Liver (tissue), 9 donors: ENCODE measurements around the gene C8B. TPM values are rescaled to one million over a fixed set of nuclear protein-coding genes. Genes with fewer than 3 reads are reported as not detected.

Source experiments
- DNase-seq: peaks from one replicate; pipeline ENCODE4 v3.0.0-alpha.2; 2017; ENCODE audit warnings: low spot score
- H3K27ac ChIP-seq, 2 donors: one replicate each; pipeline ENCODE4 v1.7.0; 2013; ENCODE audit warnings: inconsistent platforms in 2 of 2, low read length in 2 of 2, control low read depth in 1 of 2, low read depth in 1 of 2, mild to moderate bottlenecking in 1 of 2
- H3K27me3 ChIP-seq, 4 donors: one replicate each; pipeline versions ENCODE4 v1.6.1 to v1.7.0; 2013; ENCODE audit warnings: low read length in 3 of 4, inconsistent platforms in 1 of 4, mild to moderate bottlenecking in 1 of 4, moderate library complexity in 1 of 4; ENCODE audit not compliant: control insufficient read depth in 4 of 4, insufficient read depth in 4 of 4
- H3K36me3 ChIP-seq, 4 donors: one replicate each; pipeline versions ENCODE4 v1.6.1 to v1.7.0; 2013; ENCODE audit warnings: low read length in 3 of 4, mild to moderate bottlenecking in 3 of 4, low read depth in 1 of 4, moderate library complexity in 1 of 4; ENCODE audit not compliant: control insufficient read depth in 4 of 4, insufficient read depth in 3 of 4
- H3K4me1 ChIP-seq, 4 donors: one replicate each; pipeline versions ENCODE4 v1.6.1 to v1.7.0; 2013; ENCODE audit warnings: low read length in 3 of 4, mild to moderate bottlenecking in 3 of 4, moderate library complexity in 1 of 4; ENCODE audit not compliant: control insufficient read depth in 4 of 4, insufficient read depth in 4 of 4
- H3K4me3 ChIP-seq, 3 donors: one replicate each; pipeline versions ENCODE4 v1.6.1 to v1.7.0; 2013; ENCODE audit warnings: low read length in 3 of 3, control low read depth in 1 of 3, low read depth in 1 of 3, mild to moderate bottlenecking in 1 of 3
- H3K9ac ChIP-seq, 2 donors: one replicate each; pipeline ENCODE4 v1.7.0; 2013; ENCODE audit warnings: low read length in 2 of 2, mild to moderate bottlenecking in 2 of 2, moderate library complexity in 2 of 2, control low read depth in 1 of 2, low read depth in 1 of 2
- H3K9me3 ChIP-seq, 4 donors: one replicate each; pipeline versions ENCODE4 v1.6.1 to v1.7.0; 2013; ENCODE audit warnings: low read length in 3 of 4; ENCODE audit not compliant: control insufficient read depth in 4 of 4
- ATF3 ChIP-seq: IDR thresholded peaks from 2 replicates; pipeline ENCODE4 v1.6.1; 2016; ENCODE audit warnings: antibody characterized with exemption
- CTCF ChIP-seq: fragments of 150-350 bp; IDR thresholded peaks from 2 replicates; pipeline ENCODE4 v1.5.1; 2017; ENCODE audit warnings: improper control_type of control experiment, low read depth, low read length; ENCODE audit not compliant: missing input control
- EGR1 ChIP-seq, 2 donors: IDR thresholded peaks; 2 replicates each; pipeline ENCODE4 v1.6.1; 2016 to 2018; ENCODE audit warnings: antibody characterized with exemption in 2 of 2, low read depth in 2 of 2
- FOXA1 ChIP-seq: IDR thresholded peaks from 2 replicates; pipeline ENCODE4 v1.6.1; 2016; ENCODE audit warnings: antibody characterized with exemption
- GABPA ChIP-seq, 2 donors: IDR thresholded peaks in 1 of 2; conservative IDR thresholded peaks in 1 of 2; 2 replicates each; pipeline ENCODE4 v1.6.1; 2016; ENCODE audit warnings: antibody characterized with exemption in 2 of 2, mild to moderate bottlenecking in 1 of 2, moderate library complexity in 1 of 2
- HNF4A ChIP-seq, 2 donors: conservative IDR thresholded peaks; 2 replicates each; pipeline ENCODE4 v1.6.1; 2016; ENCODE audit warnings: antibody characterized with exemption in 2 of 2, mild to moderate bottlenecking in 2 of 2
- HNF4G ChIP-seq: IDR thresholded peaks from 2 replicates; pipeline ENCODE4 v1.6.1; 2016; ENCODE audit warnings: antibody characterized with exemption
- JUND ChIP-seq, 2 donors: IDR thresholded peaks; 2 replicates each; pipeline ENCODE4 v1.6.1; 2016; ENCODE audit warnings: antibody characterized with exemption in 2 of 2
- RAD21 ChIP-seq, 2 donors: IDR thresholded peaks; 2 replicates each; pipeline ENCODE4 v1.6.1; 2016; ENCODE audit warnings: antibody characterized with exemption in 2 of 2, mild to moderate bottlenecking in 2 of 2
- REST ChIP-seq: IDR thresholded peaks from 2 replicates; pipeline ENCODE4 v1.6.1; 2016; ENCODE audit warnings: antibody characterized with exemption, mild to moderate bottlenecking
- RXRA ChIP-seq, 2 donors: IDR thresholded peaks; 2 replicates each; pipeline ENCODE4 v1.6.1; 2017 to 2018; ENCODE audit warnings: antibody characterized with exemption in 2 of 2, mild to moderate bottlenecking in 1 of 2
- SP1 ChIP-seq: IDR thresholded peaks from 2 replicates; pipeline ENCODE4 v1.6.1; 2018; ENCODE audit warnings: antibody characterized with exemption, mild to moderate bottlenecking
- YY1 ChIP-seq: IDR thresholded peaks from 2 replicates; pipeline ENCODE4 v1.6.1; 2016; ENCODE audit warnings: antibody characterized with exemption, mild to moderate bottlenecking
- ZBTB33 ChIP-seq: IDR thresholded peaks from 2 replicates; pipeline ENCODE4 v1.6.1; 2016; ENCODE audit warnings: antibody characterized with exemption
- WGBS: extraction: QIAGEN DNeasy Blood & Tissue Kit; methylation state at CpG from one replicate; pipeline ENCODE4 v1.1.7; 2013; 5-methylcytosine and 5-hydroxymethylcytosine counted together
- polyA plus RNA-seq, 2 donors: library from polyadenylated mRNA; stranded (reverse) in 1 of 2; unstranded in 1 of 2; fragments of 200-250 nt in 1 of 2; fragments of >200 nt in 1 of 2; fragmentation: Nextera tagmentation in 1 of 2; extraction: Ambion mirVana in 1 of 2; gene quantifications; one replicate each; pipeline versions ENCODE4 v1.2.1 to v1.2.3, GENCODE V29; 2013 to 2015
- total RNA-seq, 2 donors: library from RNA; depleted of rRNA; stranded (reverse); fragments of >200 nt; gene quantifications; one replicate each; pipeline ENCODE4 v1.2.3, GENCODE V29; 2014
- donor health status: healthy.
- donor health status: healthy.
- donor health status: healthy.
- donor health status: healthy.
- donor health status: healthy.

The C8B gene
- total and polyA plus RNA-seq, 4 donors, result 151 to 703 (median 356) TPM

DNA sequence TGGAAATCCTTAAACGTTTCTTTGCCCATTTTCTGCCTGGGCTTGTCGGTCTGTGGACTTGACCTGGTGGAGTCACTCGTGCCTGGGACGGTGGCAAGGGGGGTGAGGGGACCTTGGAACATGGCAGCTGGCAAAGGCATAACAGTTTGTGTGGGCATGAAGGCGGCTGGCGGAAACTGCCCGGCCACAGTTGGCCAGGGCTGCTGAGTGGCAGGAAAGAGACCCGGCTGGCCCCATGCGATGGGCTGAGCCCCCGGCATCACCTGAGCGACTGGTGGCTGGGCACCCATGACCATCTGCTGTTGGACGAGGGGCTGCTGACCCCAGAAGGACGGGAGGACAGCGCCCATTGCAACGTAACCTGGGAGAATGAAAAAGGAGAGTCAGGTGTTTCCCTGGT is 49.3 kb upstream of the C8B start:
- peaks cover 0 to 17% (median 5%) of the 10 kb centered on the region in 4 donors for H3K36me3 ChIP-seq
- no peak overlapping the region for H3K9ac ChIP-seq
- H3K9me3 ChIP-seq, result no peaks in the 10 kb centered on the region
- no peak for DNase-seq
- 93% methylated on average over 15 of the region's 15 CpGs for WGBS
- no peak overlapping the region for H3K27ac ChIP-seq
- H3K4me3 ChIP-seq, result no peak overlapping the region
- peaks cover 3 to 12% (median 9%) of the 10 kb centered on the region in 4 donors for H3K4me1 ChIP-seq
- no peak for TF ChIP-seq REST
- TF ChIP-seq ATF3, result no peak
- no peak for TF ChIP-seq CTCF
- no peak for TF ChIP-seq HNF4A (conservative IDR thresholded peaks at IDR 0.05)
- no peak for TF ChIP-seq SP1
- no peak for TF ChIP-seq GABPA (IDR thresholded peaks at IDR 0.05 in 1 of 2, conservative IDR thresholded peaks at IDR 0.05 in 1 of 2)
- no peak for TF ChIP-seq JUND (IDR thresholded peaks at IDR 0.05)
- no peak for TF ChIP-seq RXRA (IDR thresholded peaks at IDR 0.05)
- no peak for TF ChIP-seq ZBTB33
- no peak for TF ChIP-seq HNF4G
- TF ChIP-seq YY1, result no peak
- TF ChIP-seq EGR1 (IDR thresholded peaks at IDR 0.05; ENCODE audit: low read depth in 2 of 2), result no peak
- no peaks in the 10 kb centered on the region for H3K27me3 ChIP-seq

- no peak for TF ChIP-seq HNF4G
- TF ChIP-seq FOXA1, result no peak
- TF ChIP-seq ZBTB33, result no peak
- no peak for TF ChIP-seq REST
- no peak for TF ChIP-seq SP1
- no peak for TF ChIP-seq RXRA (IDR thresholded peaks at IDR 0.05)
- TF ChIP-seq ATF3, result no peak
- no peak for TF ChIP-seq RAD21 (IDR thresholded peaks at IDR 0.05)
- TF ChIP-seq GABPA (IDR thresholded peaks at IDR 0.05 in 1 of 2, conservative IDR thresholded peaks at IDR 0.05 in 1 of 2), result no peak
- Histone ChIP-seq H3K4me3 (no peak overlapping the region), H3K27me3 (no peaks in the 10 kb centered on the region), H3K36me3 (peaks cover 0 to 21% (median 7%) of the 10 kb centered on the region in 4 donors), H3K4me1 (peaks cover 0 to under 1% (median 0%) of the 10 kb centered on the region in 4 donors), H3K9ac (no peak overlapping the region), H3K9me3 (no peaks in the 10 kb centered on the region), H3K27ac (no peak overlapping the region)
- no peak for DNase-seq
- WGBS, result 81% methylated on average over 2 of the region's 2 CpGs
These were observed 47.7 kb upstream of the C8B start for GRCh38 chr1:57013522-57013921.
